ENCODE results near the gene GPR153. TPM values are rescaled to one million over a fixed set of nuclear protein-coding genes. Genes with fewer than 3 reads are reported as not detected.
A peak's percentile ranks its signal among the peaks of the same experiment; 100 is the strongest.

GPR153 gene
- polyA plus RNA-seq, 3 donors = 6.7 to 9.4 (median 7.0) TPM

DNA sequence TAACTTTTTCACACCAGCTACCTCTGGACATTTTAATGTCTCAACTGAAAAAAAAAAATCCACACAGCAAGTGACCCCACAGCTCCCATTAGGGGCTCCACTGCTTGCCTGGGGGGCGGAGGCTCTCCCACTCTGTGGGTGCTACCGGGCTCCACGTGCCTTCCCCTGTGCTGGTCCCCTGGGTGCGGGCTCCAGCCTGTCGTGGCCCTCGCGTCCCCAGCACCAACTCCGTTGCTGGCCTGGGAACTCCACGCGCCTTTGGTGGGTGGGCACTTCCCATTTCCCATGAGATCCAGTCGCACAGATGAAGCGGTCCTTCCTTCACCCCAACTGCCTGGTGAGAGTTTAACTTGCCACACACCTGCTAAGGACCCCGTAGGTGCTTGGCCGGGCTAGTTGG lies 27.1 kb upstream of the GPR153 start:
- no peak for DNase-seq

DNA sequence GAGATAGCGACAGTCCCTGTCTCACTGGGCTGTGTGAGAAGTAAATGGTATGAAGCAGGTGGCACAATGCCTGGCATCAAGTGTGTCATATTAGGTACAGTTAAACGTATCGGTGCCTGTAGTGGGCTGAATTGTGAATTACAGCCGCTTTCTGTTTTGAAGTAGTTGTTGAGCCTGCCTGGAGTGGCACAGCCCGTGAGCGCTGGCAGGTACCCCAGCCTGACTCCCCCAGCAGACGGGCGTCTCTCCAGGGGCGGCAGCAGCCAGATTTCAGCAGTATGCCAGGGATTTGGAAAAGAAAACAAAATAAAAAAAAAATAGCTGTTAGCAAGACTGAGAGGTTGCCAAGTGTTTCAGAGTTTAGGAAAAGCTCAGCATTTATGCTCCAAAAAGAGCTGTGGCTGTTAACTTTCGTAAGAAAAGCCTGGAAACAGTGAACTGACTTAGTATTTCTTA lies 26.6 kb upstream of the GPR153 start:
- no peak for DNase-seq

DNA sequence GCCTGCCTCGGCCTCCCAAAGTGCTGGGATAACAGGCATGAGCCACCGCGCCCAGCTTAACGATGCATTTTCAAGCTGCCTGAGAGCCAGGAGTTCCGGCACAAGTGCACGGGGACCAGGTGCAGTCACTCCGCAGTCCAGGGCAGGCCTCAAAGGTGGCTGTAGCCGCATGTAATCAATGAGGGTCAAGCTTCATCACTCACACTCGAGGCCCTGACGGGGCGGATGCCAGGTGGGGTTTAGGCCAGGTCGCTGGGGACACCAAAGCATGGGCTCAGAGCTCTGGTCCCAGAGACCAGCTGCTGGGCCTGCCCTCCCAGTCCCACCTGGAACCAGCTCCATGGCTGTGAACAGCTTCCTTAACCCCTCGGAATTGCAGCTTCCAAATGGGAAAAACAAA lies 26.1 kb upstream of the GPR153 start:
- no peak for DNase-seq

DNA sequence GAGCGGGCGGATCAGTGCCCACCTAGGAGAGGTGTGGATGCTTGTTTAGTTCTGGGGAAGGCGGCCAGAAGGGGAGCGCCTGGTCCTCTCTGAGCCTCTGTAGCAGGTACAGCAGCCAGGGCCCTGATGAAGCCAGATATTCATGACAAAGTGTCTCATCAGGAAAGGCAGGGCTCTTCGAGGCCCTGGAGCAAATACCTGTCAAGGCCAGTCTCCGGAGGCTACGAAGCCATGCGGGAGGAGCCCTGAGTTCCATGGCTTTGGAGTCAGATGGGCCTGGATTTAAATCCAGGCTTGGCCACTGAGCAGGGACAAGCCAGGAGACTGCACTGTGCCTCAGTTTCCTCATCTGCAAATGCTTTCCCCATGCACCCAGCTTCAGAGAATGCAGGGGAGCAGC lies 25.4 kb upstream of the GPR153 start:
- no peak for DNase-seq

DNA sequence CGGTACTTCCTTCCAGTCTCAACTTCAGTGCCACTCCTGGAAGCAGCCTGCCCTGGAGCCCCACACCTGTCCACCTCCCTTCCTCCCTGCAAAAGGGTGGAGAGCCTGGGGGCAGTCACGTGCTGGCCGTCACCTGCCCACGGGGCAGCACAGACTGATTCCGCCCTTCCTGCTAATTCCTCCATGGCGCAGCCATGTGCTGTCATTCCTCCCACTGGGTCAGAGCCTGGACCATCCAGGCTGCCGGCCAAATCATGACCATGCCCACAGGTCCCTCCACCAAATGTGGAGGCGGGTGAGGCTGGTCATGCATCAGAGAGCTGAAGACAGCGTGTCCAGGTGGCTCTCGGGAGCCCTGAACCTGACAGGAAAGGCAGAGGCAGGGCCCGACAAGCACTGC lies 24.4 kb upstream of the GPR153 start:
- DNase-seq = no peak

DNA sequence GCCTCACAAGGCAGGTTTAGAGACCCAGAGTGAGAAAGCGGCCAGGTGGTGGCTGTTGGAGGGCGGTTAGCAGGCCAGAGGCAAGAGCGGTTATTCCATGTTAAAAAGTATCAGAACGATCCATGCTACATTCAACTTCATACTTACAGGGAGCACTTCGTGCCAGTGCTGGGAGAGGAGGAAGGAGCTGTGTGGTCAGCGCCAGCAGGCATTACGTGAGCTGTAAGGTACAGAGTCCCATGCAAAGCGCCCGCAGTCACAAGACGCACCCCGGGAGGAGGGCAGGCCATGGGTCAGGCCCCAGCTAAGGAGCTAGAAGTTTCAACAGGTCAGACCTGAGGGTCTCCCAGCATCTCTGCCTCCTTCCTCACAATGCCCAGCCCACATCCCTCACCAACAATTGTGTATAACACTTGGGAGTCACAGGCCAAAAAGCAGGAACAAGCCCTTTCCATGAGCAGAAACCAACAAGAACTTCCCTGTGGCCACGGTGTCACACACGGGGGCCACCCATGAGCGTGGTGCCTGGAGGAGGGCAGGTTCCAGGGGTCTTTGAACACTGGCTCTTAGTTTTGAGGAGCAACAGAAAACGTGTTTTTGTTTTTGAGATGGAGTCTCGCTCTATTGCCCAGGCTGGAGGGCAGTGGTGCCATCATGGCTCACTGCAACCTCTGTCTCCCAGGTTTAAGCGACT lies 21.8 kb upstream of the GPR153 start:
- no peak for DNase-seq

DNA sequence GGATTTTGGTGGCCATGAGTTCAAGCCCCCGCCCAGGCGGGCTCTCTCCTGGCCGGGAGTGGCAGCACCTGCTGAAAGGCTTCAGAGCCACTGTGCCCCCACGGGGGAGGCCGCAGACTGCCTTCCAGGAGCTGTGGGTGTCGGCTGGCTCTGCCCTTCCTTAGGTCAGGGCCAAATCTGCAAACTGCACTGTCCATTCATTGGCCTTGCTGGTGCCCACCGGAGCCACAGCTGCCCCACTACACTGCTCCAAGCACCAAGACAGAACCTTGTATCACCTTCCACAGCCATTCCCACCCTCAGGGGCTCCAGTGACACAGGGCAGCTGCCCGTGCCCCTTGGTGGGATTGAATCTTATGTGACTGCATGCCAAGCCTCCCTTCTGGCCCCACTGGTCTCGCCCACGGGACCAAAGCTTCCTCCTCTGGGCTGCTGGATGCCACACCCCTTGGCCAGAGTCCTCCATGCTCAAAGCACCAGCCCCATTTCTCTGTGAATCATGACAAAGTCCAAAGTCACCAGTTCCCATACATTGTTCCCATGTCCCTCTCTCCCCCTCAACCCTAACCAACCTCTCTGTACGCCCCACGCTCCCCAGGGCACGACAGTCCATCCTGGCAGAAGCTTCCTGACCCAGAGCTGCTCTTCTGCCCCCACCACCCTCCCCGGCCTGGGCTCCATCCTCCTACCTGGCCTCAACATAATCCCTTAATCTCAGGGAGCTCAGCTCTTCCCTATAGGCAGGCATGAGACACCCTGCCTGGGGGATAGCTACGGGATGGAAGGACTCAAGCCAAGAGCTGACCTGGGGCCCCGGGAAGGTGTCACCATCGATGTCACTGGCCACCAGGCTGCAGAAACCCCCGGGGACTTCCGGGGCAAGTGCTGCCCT lies 20.9 kb upstream of the GPR153 start:
- no peak for DNase-seq

DNA sequence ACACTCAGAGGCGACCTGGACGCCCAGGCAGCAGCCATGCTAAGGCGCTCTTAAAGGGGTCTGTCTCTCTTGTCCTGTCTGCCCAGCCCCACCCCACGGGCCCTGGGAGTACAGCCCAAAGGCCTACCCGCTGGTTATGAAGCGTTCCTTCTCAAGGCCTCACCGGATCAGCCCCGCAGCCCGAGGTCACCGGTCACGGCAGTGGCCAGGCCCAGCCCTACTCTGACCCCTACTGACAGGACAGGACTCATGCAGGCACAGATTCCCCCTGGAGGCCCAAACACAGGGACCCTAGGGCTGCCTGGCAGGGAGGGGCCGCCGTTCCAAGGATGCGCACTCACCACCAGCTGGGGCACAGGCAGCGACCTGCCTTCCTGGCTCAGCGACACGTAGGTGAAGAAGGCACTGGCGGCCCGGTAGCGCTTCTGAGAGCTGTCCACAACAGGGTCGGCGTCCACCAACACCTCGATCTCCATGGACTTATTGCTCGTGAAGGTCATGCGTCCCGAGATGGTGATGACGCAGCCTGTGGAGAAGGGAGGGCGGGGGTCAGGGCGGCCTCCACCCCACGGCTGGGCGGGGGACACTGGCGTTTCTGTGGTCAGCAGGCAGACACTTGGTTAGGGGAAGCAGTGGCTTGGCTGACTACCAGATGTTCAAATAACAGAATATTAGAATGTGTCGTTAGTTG lies 20.0 kb upstream of the GPR153 start:
- DNase-seq = no peak

DNA sequence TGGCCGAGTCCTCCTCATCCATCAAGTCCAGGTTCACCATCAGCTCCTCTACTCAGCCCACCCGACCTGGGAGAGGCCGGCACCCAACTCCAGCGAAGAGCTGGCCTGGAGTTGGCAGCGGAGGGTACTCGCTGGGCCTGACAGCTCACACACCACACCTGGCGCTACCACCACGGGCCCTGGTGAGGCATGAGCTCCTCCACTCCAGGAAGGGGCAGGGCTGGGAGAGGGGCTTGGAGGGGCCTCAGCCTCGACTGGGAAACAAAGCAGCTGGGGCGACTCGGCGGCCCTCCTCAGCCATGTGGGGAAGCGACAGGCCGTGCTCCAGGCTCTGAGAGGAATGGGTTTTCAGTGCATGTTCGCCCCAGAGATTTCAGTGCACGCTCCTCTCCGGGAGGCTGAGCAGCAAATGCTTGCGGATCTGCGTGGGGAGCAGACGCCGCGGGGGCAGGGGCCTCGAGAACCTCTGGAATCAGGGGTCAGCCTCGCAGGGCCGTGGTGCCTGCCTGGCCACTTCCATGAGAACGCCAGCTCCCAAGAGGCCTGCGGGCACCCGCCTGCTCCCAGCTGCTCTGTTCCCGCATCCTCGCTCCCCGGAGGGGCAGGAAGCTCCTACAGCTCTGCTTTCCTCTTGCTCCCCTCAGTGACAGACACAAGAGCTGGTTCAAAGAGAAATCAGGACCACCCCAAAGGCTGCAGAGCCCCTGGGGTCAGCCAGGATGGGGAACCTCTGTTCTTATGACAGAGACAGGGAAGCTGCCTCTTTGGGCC lies 18.9 kb upstream of the GPR153 start:
- DNase-seq = no peak

DNA sequence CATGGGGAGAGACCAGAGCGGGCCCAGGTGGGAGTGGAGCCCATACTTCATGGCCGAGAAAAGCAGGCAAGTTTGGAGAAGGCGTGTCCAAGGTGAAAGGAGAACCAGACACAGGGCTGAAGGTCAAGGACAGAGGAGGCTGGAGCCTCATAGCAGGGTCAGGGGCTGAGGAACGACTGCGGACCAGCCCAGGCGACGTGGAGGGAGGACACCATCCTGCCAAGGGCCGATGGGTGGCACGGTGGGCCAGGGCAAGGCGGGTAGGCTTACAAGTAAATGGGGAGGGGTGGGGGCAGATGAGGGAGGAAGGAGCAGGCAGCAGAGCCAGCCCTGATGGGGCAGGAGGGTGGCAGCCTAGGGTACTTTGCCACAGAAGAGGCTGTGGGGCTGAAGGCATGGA lies 18.2 kb upstream of the GPR153 start:
- DNase-seq = no peak

DNA sequence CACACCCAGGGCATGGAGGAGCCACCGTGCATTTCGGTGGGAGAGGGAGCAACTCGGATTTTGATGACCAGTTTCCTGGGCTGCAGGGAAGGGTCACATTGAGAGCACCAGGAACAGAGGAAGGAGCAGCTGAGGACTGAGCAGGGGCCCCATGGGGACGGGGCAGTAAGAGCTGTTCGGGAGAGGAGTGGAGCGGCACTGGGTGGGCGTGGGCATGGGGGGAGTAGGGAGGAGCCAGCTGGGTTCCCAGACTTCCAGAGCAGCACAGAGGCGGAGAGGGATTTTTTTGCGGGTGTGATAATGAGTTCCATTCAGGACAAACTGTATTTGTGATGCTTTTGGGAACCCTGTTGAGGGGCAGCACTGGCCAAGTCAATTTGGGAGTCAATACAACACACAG lies 17.4 kb upstream of the GPR153 start:
- no peak for DNase-seq

DNA sequence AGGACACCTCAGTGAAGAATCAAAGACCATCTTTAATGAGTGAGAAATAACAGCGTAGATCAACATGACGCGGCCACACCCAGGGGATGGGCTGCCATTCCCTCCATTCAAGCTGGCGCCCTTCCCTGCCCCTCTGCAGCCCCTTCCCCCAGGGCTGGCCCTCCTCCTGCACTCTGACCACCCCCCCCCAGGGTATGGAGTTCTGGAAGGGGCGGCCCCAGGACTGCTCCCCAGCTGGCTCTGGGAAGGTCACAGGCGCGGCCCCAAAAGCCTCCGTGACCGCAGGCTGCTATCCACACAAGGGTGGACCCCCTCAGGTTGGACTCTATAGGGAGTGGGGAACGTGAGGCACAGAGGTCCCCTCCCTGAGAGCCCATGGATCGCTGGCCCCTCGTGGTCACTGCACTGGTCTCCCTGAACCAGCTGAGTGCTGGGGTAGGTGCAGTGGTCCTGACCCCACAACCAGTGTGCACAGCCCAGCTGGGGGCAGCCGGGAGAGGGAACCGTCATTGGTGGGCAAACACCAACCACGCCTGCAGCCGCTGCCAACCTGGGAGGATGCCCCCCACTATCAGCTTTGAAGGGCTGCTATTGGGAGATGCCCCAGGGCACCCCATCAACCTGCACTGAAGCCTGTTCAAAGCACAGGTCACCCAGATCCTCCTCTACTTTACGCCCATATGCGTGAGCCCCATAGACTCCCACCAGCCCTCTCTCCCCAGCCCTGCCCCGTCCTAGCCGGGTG lies 16.1 kb upstream of the GPR153 start:
- no peak for DNase-seq

DNA sequence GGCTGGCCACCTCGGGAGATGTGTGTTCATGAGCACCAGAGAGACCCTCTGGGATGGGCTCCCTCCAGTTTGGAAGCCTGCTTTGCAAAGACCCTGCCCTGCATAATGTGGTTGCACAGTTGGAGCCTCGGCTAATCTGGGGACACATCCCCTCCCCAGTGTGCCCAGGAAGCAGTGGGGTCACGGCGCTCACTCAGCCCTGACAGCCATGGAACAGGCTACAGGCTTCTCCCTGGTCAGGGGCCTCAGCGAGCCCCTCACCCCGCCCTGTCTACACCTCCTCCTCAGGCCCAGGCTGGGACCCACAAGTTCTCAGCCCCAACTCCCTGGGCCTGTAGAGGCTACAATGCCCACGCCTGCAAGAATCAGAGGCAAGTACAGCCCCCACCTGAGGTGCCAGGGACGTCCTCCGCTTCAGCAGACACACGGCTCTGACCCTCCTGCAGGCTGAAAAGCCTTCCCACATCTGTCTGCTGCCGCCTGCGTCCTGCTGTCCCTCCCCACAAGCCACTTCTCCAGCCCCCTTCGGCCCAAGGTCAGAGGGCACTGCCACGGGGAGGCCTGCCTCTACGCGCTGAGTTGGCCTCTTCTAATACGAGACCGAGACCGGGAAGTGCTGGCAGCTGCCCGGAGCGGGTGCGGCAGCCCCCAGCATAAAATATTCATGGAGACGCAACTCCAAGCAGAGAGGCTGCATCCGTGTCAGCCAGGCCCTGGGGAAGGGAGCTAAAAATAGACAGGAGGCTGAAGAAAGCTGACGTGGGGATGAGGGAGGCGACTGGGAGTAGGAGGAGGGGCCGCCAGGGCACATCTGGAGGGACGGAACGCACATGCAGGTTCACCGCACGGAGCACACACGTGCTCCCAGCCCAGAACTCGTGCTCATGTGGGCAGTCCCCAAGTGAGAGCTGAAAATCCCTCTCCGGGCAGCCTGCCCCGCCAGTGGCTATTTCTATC lies 15.2 kb upstream of the GPR153 start:
- peak; percentile 69 for DNase-seq

DNA sequence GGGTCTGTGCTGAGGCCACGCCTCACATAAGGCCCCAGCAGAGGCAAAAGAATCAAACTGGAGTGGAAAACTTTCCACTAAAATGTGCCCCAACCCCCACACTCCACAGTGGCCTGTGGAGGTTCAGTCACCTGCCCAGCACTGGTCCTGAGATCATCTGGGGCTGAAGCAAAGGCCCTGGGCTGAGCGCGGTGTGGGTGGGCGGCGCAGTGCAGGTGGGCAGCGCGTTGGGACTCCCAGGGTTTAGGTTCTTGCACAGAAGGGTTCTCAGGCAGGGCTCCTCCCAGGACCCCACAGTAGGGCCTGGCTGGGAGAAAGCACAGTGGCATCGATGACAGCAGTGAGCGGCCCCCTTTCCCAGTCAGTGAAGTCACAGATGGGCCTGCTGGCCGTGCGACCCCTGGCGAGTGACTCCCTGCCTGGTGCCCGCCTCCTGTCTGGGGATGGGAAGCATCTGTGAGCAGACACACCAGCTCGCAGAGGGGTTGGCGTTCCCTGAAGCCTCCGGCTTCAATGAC lies 13.8 kb upstream of the GPR153 start:
- DNase-seq = no peak

DNA sequence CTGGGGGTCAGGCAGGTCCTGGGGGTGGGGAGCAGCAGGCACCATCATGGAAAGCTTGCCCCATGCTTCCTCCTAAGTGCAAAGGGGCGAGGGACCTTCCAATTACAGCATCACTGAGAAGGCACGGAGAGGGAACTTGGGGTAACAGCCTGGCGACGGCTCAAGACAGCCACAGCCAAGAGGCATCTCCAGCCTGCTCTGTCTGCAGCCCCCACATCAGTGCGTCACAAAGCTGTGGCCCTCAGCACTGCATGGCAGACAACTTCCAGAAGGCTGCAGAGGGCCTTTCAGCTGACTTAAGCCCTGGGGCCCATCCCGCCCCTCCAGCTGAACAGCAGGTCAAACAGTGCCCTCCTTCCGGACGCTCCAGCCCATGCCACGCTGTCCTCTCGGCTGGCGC lies 13.2 kb upstream of the GPR153 start:
- no peak for DNase-seq

DNA sequence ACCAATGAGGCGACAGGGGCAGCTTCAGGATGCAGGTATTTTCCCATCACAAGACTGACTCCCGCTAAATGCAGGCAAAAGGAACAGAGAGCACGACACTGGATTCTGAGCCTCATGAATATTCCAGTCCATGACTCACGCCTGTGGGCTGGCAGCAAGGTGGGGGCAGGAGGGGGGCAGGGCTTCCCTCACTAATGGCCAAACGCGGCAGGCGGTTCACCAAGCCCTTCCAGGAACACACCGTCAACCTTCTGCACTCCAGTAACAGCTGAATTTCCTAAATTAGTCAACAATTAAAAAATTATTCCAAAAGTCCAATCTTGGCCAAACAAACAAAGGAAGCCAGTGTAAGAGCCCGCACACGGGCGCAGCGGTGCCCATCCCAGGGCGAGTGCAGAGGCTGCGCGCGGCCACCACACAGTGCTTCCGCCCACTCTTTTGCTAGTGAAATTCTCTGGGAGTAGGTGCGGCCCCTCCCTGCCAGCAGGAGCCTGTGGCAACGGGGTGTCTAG lies 12.5 kb upstream of the GPR153 start:
- peak; percentile 61 for DNase-seq

DNA sequence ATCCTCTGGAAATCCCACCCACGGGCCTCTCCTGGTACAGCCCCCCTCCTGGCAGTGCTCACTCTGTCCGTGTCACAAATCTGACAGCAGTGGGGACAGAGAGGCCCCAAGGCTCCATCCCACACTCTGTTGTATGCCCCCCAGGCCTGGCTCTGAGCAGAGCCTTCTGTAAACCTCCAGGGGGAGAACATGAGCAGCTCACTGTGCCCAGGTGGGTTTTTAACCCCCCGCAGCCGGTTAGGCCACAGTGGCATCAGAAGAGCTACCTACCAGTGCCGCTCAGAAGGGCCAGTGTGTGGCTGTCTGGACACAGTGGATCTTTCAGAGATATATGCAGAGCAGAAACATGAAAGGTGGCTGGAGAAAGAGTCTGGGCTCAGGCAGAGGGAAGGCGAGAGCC lies 12.0 kb upstream of the GPR153 start:
- DNase-seq = no peak

DNA sequence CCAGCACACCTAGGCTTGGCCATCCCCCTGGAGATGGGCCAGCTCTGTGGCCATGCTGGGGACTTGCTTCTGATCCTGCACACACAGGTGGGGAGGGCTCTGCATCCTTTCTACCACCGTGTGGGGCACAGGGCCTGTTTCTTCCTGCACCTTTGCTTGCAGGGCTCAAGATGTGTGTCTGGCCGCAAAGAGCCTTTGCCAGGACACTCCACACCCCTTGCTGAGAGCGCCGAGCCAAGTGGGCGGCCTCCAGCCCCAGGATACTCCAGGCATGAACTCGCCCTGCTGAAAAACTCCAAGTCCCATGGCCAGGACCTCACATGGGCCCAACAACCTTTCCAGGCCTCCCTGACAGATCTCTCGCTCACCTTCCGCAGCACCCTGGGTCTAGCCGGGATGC lies 11.6 kb upstream of the GPR153 start:
- no peak for DNase-seq

DNA sequence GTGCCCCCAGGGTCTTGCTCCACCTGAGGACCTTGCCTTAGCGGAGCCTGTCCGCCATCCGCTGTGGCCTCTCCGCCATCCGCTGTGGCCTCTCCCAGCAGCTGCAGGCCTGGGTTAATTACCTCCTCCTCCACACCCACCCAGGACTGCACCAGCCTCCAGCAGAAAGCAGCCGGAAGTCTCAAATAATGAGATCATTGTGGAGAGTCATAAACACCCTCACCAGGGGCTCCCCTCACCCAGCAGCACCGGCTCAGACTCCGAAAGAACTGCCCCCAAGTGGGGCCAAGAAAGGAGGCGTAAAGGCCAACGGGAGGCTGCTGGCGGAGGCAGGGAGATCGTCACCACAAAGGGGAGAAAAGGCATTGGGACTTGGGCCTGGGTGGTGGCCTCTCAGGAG lies 10.7 kb upstream of the GPR153 start:
- no peak for DNase-seq

DNA sequence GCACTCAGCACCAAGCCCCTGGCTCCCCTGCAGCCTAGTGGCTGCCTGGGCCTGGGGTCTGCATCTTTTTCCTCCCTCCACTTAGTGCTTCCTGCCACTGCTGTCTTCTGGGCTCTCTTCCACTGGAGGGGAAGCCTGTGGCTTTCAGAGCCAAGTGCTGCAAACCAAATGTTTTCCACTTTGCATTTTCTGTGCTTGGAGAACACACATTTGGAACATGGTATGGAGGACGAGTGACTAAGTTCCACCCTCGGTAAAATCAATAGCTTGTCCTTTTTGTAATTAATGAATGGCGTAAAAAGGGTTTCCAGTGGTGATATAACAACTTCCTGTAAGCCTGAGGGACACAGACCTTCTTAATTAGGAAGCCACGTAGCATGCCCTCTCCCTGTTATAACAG lies 10.1 kb upstream of the GPR153 start:
- no peak for DNase-seq

Measured in renal pelvis (tissue), 4 donors.